Osteocyte (in vitro differentiated cells): ENCODE data around the gene MIS12. TPM values are rescaled to one million over a fixed set of nuclear protein-coding genes. Genes with fewer than 3 reads are reported as not detected.

ENCODE experiments used
- DNase-seq: peaks from one replicate; pipeline ENCODE4 v3.0.0; 2021; ENCODE audit warnings: mixed read lengths; ENCODE audit not compliant: unreplicated experiment; ENCODE audit errors: extremely low spot score
- H3K27ac Mint-ChIP-seq: one replicate; pipeline ENCODE4 v1.8.0; 2021; ENCODE audit warnings: mild to moderate bottlenecking, mixed read lengths; ENCODE audit not compliant: unreplicated experiment
- H3K27me3 Mint-ChIP-seq: one replicate; pipeline ENCODE4 v1.8.0; 2021; ENCODE audit warnings: mixed read lengths; ENCODE audit not compliant: unreplicated experiment
- H3K36me3 Mint-ChIP-seq: one replicate; pipeline ENCODE4 v1.8.0; 2021; ENCODE audit warnings: mixed read lengths; ENCODE audit not compliant: unreplicated experiment
- H3K4me1 Mint-ChIP-seq: one replicate; pipeline ENCODE4 v1.8.0; 2021; ENCODE audit warnings: mixed read lengths; ENCODE audit not compliant: unreplicated experiment
- H3K4me3 Mint-ChIP-seq: one replicate; pipeline ENCODE4 v1.8.0; 2021; ENCODE audit warnings: mild to moderate bottlenecking, moderate library complexity, mixed read lengths; ENCODE audit not compliant: unreplicated experiment
- H3K9me3 Mint-ChIP-seq: one replicate; pipeline ENCODE4 v1.8.0; 2021; ENCODE audit warnings: mixed read lengths; ENCODE audit not compliant: unreplicated experiment
- total RNA-seq: library from RNA; stranded (reverse); gene quantifications from 2 replicates; pipeline ENCODE4 v1.2.1, GENCODE V29; 2021
- TF ChIP-seq, protein P1 (sequence below): fragments of 200-600 bp; sonication (generic); IDR thresholded peaks from 2 replicates; pipeline ENCODE4 v1.5.0; 2021; ENCODE audit warnings: antibody characterized with exemption, mild to moderate bottlenecking, moderate library complexity

The MIS12 gene
- total RNA-seq, 1 donor from 2014 or later = 21.3 TPM

GRCh38 chr17:5502552-5502951 is 16.2 kb downstream of the MIS12 start:
- TF ChIP-seq, protein P1, sequence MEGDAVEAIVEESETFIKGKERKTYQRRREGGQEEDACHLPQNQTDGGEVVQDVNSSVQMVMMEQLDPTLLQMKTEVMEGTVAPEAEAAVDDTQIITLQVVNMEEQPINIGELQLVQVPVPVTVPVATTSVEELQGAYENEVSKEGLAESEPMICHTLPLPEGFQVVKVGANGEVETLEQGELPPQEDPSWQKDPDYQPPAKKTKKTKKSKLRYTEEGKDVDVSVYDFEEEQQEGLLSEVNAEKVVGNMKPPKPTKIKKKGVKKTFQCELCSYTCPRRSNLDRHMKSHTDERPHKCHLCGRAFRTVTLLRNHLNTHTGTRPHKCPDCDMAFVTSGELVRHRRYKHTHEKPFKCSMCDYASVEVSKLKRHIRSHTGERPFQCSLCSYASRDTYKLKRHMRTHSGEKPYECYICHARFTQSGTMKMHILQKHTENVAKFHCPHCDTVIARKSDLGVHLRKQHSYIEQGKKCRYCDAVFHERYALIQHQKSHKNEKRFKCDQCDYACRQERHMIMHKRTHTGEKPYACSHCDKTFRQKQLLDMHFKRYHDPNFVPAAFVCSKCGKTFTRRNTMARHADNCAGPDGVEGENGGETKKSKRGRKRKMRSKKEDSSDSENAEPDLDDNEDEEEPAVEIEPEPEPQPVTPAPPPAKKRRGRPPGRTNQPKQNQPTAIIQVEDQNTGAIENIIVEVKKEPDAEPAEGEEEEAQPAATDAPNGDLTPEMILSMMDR = no peak
- DNase-seq = no peak
- Mint-ChIP-seq H3K9me3 (no peaks in the 10 kb centered on the region), H3K27me3 (no peaks in the 10 kb centered on the region), H3K4me1 (peaks cover 24% of the 10 kb centered on the region), H3K27ac (no peak overlapping the region), H3K36me3 (peaks cover 4% of the 10 kb centered on the region), H3K4me3 (no peak overlapping the region)

DNA sequence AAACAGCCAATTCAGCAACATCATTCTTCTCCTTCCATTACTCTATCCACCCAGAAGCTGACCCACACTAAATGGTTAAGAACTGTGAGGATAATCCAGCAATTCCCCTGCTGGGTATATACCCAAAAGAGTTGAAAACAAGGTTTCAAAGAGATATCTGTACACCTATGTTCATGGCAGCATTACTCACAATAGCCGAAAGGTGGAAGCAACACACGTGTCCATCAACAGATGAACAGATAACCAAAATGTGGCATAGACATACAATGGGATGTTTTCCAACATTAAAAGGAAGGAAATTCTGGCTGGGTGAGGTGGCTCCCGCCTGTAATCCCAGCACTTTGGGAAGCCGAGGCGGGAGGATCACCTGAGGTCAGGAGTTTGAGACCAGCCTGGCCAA is 19.9 kb downstream of the MIS12 start:
- DNase-seq = no peak
- H3K27ac Mint-ChIP-seq = no peak overlapping the region
- no peaks in the 10 kb centered on the region for H3K9me3 Mint-ChIP-seq
- no peaks in the 10 kb centered on the region for H3K27me3 Mint-ChIP-seq
- TF ChIP-seq, protein P1 = no peak
- H3K4me3 Mint-ChIP-seq = no peak overlapping the region
- H3K4me1 Mint-ChIP-seq = peaks cover 15% of the 10 kb centered on the region
- H3K36me3 Mint-ChIP-seq = no peaks in the 10 kb centered on the region

DNA sequence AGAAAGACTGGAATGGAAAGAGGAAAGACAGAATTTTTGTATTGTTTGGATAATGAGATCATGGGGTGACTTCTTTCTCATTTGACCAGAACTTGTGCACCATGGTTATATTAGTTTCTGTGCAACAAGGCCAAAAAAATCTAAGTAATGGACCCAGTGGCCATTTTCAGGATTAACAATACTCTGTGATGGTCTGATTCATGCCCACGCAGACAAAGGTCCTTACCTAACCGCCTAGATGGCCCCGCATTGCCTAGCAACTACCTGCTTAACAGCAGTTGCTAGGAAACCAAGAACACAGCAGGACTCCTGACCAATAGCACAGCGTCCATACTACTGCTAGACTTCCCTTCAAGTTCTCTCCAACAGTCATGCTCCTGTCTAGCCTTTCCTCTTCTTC is 22.4 kb downstream of the MIS12 start:
- TF ChIP-seq, protein P1 = no peak
- Mint-ChIP-seq H3K9me3 (no peaks in the 10 kb centered on the region), H3K36me3 (no peaks in the 10 kb centered on the region), H3K4me1 (peaks cover 11% of the 10 kb centered on the region), H3K4me3 (no peak overlapping the region), H3K27me3 (no peaks in the 10 kb centered on the region), H3K27ac (no peak overlapping the region)
- no peak for DNase-seq

GRCh38 chr17:5509482-5509881 is 23.1 kb downstream of the MIS12 start:
- H3K27me3 Mint-ChIP-seq = no peaks in the 10 kb centered on the region
- peaks cover 11% of the 10 kb centered on the region for H3K4me1 Mint-ChIP-seq
- no peak overlapping the region for H3K27ac Mint-ChIP-seq
- TF ChIP-seq, protein P1 = no peak
- no peak overlapping the region for H3K4me3 Mint-ChIP-seq
- H3K9me3 Mint-ChIP-seq = no peaks in the 10 kb centered on the region
- DNase-seq = no peak
- no peaks in the 10 kb centered on the region for H3K36me3 Mint-ChIP-seq

GRCh38 chr17:5510771-5511170 is 24.4 kb downstream of the MIS12 start:
- no peaks in the 10 kb centered on the region for H3K9me3 Mint-ChIP-seq
- H3K4me3 Mint-ChIP-seq = no peak overlapping the region
- H3K27ac Mint-ChIP-seq = no peak overlapping the region
- no peak for DNase-seq
- TF ChIP-seq, protein P1 = no peak
- H3K36me3 Mint-ChIP-seq = no peaks in the 10 kb centered on the region
- H3K27me3 Mint-ChIP-seq = no peaks in the 10 kb centered on the region
- peaks cover 13% of the 10 kb centered on the region for H3K4me1 Mint-ChIP-seq
